Transverse colon (tissue), 4 donors: Measurements from ENCODE around the gene CCNG1. TPM values are rescaled to one million over a fixed set of nuclear protein-coding genes. Genes with fewer than 3 reads are reported as not detected.
"Not testable (repeated sequence)": the region's sequence is repeated elsewhere in the genome, so short reads cannot be mapped to it uniquely, and the experiment has no call there.

Source experiments
- DNase-seq: peaks from one replicate; pipeline ENCODE4 v3.0.0-alpha.2; 2019
- H3K27ac ChIP-seq, 4 donors: fragments of 200-600 bp; sonication (generic); 2 replicates each; pipeline ENCODE4 v1.5.1; 2016 to 2018; ENCODE audit warnings: inconsistent platforms in 4 of 4
- H3K27me3 ChIP-seq: fragments of 200-600 bp; sonication (generic); 2 replicates; pipeline ENCODE4 v1.5.1; 2017; ENCODE audit warnings: inconsistent platforms
- H3K36me3 ChIP-seq, 4 donors: fragments of 200-600 bp; sonication (generic); 2 replicates each; pipeline ENCODE4 v1.5.1; 2017 to 2019; ENCODE audit warnings: inconsistent platforms in 4 of 4
- H3K4me1 ChIP-seq, 4 donors: fragments of 200-600 bp; sonication (generic); 2 replicates each; pipeline ENCODE4 v1.5.1; 2017 to 2020; ENCODE audit warnings: inconsistent platforms in 4 of 4
- H3K4me3 ChIP-seq, 4 donors: fragments of 200-600 bp; sonication (generic); 1 replicate in 1 of 4; 2 replicates in 3 of 4; pipeline versions ENCODE4 v1.5.1 to v1.6.1; 2017 to 2019; ENCODE audit warnings: inconsistent platforms in 4 of 4
- H3K9me3 ChIP-seq, 2 donors: fragments of 200-600 bp; sonication (generic); 2 replicates each; pipeline ENCODE4 v1.5.1; 2017 to 2019; ENCODE audit warnings: inconsistent platforms in 2 of 2
- EP300 ChIP-seq: sonication (generic); formaldehyde crosslinking; IDR thresholded peaks from one replicate; pipeline ENCODE4 v1.6.1; 2017; ENCODE audit warnings: antibody characterized with exemption, low read depth
- POLR2A ChIP-seq: fragments of 450-650 bp; IDR thresholded peaks from one replicate; pipeline ENCODE4 v1.6.1; 2016; ENCODE audit warnings: antibody characterized with exemption, mild to moderate bottlenecking, moderate library complexity
- POLR2AphosphoS5 ChIP-seq, 3 donors: sonication (generic); formaldehyde crosslinking; IDR thresholded peaks; one replicate each; pipeline ENCODE4 v1.6.1; 2016; ENCODE audit warnings: antibody characterized with exemption in 3 of 3
- WGBS, 2 donors: methylation state at CpG; one replicate each; pipeline ENCODE4 v1.1.5; 2018; ENCODE audit warnings: low coverage in 1 of 2; 5-methylcytosine and 5-hydroxymethylcytosine counted together
- in situ Hi-C, 4 donors: fragments of 200-750 bp; cut with MboI; loops; one replicate each; pipeline versions ENCODE4 v1.15.0 to v1.15.1; 2017; ENCODE audit warnings: low sequenced_read_pairs in 3 of 4, low pct_ligation_motif_present in 1 of 4, low pct_unique_long_range_greater_than_20kb in 1 of 4
- intact Hi-C: fragments of 100-400 bp; cut with DNase I; formaldehyde crosslinking; loops from one replicate; pipeline ENCODE4 v1.15.1; 2023; ENCODE audit warnings: low total_unique reads
- total RNA-seq, 4 donors: library from RNA; depleted of rRNA; stranded (reverse); fragments of >200 nt; gene quantifications; one replicate each; pipeline ENCODE4 v1.1.0, GENCODE V29; 2016
- TF ChIP-seq, protein P1 (sequence below), 5 experiments: fragments of 200-600 bp in 3 of 5; fragments of 450-650 bp in 2 of 5; sonication (generic) in 3 of 5; IDR thresholded peaks; 1 replicate in 2 of 5; 2 replicates in 3 of 5; pipeline ENCODE4 v1.5.1; 2016 to 2017; ENCODE audit warnings: antibody characterized with exemption in 5 of 5, inconsistent platforms in 3 of 5, mild to moderate bottlenecking in 2 of 5, moderate library complexity in 1 of 5

Gene CCNG1
- total RNA-seq, 4 donors from 2014 or later, result 164 to 293 (median 180) TPM

DNA sequence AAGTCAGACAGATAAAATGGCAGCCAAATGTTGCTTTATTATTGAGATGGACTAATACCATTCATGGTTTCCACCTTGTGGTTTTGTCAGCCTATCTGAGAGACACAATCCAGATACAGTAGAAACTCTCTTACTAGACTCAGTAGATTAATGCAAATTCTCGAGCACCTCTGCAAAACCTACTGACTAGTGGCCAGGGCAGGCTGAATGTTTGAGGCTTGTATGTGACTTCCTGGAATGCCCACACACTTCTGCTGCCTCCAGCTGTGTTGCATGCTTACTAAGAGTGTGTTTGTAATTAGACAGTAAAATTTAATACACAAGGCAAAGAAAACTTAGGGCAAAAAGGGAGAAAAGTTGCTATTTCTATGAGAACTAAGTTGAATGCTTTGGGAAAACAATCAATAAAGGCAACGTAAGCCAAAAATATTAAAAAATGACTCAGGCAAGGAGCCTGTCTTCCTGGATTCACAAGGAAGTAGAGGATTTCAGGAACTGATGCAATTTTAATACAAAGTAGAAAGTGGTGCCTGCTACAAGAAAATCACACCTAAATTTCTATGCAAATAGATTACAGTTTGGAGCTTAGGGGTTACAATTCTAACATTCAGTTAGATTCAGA, 30.2 kb upstream of the CCNG1 start:
- peaks cover 0 to 13% (median 0%) of the 10 kb centered on the region in 4 donors for H3K4me1 ChIP-seq
- no peaks in the 10 kb centered on the region for H3K27me3 ChIP-seq
- 48 to 50% methylated on average over 1 to 2 of the region's 2 CpGs for WGBS, 2 donors
- no peak overlapping the region for H3K4me3 ChIP-seq
- intact Hi-C loops (no loop called here), in situ Hi-C loops (no loop called here)
- H3K36me3 ChIP-seq, result no peaks in the 10 kb centered on the region
- DNase-seq, result no peak
- TF ChIP-seq POLR2AphosphoS5 (IDR thresholded peaks at IDR 0.05), result no peak
- TF ChIP-seq, protein P1, sequence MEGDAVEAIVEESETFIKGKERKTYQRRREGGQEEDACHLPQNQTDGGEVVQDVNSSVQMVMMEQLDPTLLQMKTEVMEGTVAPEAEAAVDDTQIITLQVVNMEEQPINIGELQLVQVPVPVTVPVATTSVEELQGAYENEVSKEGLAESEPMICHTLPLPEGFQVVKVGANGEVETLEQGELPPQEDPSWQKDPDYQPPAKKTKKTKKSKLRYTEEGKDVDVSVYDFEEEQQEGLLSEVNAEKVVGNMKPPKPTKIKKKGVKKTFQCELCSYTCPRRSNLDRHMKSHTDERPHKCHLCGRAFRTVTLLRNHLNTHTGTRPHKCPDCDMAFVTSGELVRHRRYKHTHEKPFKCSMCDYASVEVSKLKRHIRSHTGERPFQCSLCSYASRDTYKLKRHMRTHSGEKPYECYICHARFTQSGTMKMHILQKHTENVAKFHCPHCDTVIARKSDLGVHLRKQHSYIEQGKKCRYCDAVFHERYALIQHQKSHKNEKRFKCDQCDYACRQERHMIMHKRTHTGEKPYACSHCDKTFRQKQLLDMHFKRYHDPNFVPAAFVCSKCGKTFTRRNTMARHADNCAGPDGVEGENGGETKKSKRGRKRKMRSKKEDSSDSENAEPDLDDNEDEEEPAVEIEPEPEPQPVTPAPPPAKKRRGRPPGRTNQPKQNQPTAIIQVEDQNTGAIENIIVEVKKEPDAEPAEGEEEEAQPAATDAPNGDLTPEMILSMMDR (IDR thresholded peaks at IDR 0.05), result no peak
- H3K27ac ChIP-seq, result no peak overlapping the region
- H3K9me3 ChIP-seq, result no peaks in the 10 kb centered on the region

DNA sequence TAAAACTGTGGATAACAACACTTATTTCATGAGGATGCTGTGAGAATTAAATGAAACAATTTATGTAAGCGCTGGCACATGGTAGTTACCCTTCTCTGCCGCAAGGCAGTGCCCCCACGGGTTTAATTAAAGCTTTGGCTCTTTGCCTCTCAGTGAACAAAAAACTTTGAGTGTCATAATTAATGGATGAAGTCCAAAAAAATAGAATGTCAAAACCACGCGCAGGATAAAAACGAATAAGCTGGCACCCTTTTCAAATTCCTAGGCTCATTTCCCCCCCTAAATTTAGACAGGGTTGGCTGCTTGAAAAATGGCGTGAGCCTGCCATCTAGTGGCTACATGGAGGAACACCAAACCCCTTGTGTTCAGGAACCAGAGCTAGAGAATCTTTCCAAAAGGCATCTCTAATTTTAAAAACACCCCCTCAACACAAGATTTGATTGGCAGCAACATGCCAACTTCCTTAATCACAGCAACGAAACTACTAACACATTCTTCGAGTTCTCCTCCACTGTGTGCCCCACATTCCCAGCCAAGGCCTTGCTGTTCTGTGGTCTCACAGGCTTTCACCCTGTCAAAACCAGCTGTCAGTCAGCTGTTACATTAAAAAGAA, 29.0 kb upstream of the CCNG1 start:
- H3K27me3 ChIP-seq, result no peaks in the 10 kb centered on the region
- peak overlapping the region in 1 of 4 donors; percentile 5 for H3K4me3 ChIP-seq
- TF ChIP-seq, protein P1 (IDR thresholded peaks at IDR 0.05), result peak; percentile 87 to 92 (median 90)
- TF ChIP-seq EP300, result no peak
- TF ChIP-seq POLR2AphosphoS5 (IDR thresholded peaks at IDR 0.05), result no peak
- no peak for TF ChIP-seq POLR2A
- H3K27ac ChIP-seq, result no peak overlapping the region
- no peaks in the 10 kb centered on the region for H3K9me3 ChIP-seq
- in situ Hi-C loops, result no loop called here
- DNase-seq, result peak; percentile 69
- no peaks in the 10 kb centered on the region for H3K36me3 ChIP-seq
- H3K4me1 ChIP-seq, result peaks cover 0 to 13% (median 0%) of the 10 kb centered on the region in 4 donors
- WGBS, 2 donors, result 7 to 8% methylated on average over 6 to 9 of the region's 9 CpGs
- intact Hi-C loops, result no loop called here

DNA sequence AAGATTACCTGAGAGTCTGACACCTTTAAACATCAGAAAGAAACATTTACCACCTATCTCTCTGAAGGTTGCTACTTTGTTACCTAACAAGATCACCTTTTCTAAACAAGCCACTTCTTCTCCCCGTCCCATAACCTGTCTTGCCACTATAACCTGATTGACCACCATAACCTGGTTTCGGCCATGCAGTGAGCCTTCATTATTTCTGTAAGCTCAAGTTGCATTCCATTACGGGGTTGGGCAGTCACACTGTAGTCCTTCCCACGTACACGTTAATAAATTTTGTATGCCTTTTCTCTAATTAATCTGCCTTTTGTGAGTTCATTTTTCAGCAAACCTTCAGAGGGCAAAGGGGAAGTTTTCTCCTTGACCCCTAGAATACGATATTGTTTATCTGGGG, 28.0 kb upstream of the CCNG1 start:
- in situ Hi-C loops (no loop called here), intact Hi-C loops (no loop called here)
- no peak for TF ChIP-seq EP300
- TF ChIP-seq POLR2A, result no peak
- TF ChIP-seq, protein P1 (IDR thresholded peaks at IDR 0.05), result no peak
- no peak for TF ChIP-seq POLR2AphosphoS5 (IDR thresholded peaks at IDR 0.05)
- Histone ChIP-seq H3K27me3 (no peaks in the 10 kb centered on the region), H3K4me1 (peaks cover 0 to 13% (median 0%) of the 10 kb centered on the region in 4 donors), H3K36me3 (no peaks in the 10 kb centered on the region), H3K9me3 (no peaks in the 10 kb centered on the region), H3K27ac (no peak overlapping the region), H3K4me3 (no peak overlapping the region)
- DNase-seq, result no peak
- 64 to 73% methylated on average over 4 to 6 of the region's 6 CpGs for whole genome bisulfite sequencing, 2 donors

DNA sequence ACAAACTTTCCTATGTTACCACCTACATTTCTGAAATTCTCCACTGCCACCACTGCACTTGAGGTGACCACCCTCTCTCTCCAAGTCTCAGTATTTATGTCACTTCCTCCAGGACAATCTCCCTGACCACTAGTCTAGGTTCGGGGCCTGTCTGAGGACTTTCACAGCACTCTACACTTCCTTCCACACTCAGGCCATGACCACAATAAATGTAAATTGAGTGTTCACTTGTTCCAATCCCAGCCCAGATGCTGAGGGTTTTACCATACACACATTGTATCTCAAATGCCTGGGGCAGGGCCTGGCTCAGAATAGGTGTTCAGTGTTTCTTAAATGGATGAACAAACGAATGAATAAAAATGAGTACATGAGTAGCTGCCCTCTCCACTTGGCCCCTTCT, 26.9 kb upstream of the CCNG1 start:
- DNase-seq, result no peak
- H3K4me3 ChIP-seq, result no peak overlapping the region
- no peaks in the 10 kb centered on the region for H3K36me3 ChIP-seq
- in situ Hi-C loops (no loop called here), intact Hi-C loops (no loop called here)
- peaks cover 2% of the 10 kb centered on the region for H3K27me3 ChIP-seq
- 40 to 60% methylated on average over 1 to 2 of the region's 2 CpGs for WGBS, 2 donors
- no peak overlapping the region for H3K27ac ChIP-seq
- no peaks in the 10 kb centered on the region for H3K9me3 ChIP-seq
- peaks cover 0 to 13% (median 0%) of the 10 kb centered on the region in 4 donors for H3K4me1 ChIP-seq
- no peak for TF ChIP-seq EP300
- no peak for TF ChIP-seq POLR2AphosphoS5 (IDR thresholded peaks at IDR 0.05)
- no peak for TF ChIP-seq POLR2A
- TF ChIP-seq, protein P1 (IDR thresholded peaks at IDR 0.05), result no peak

DNA sequence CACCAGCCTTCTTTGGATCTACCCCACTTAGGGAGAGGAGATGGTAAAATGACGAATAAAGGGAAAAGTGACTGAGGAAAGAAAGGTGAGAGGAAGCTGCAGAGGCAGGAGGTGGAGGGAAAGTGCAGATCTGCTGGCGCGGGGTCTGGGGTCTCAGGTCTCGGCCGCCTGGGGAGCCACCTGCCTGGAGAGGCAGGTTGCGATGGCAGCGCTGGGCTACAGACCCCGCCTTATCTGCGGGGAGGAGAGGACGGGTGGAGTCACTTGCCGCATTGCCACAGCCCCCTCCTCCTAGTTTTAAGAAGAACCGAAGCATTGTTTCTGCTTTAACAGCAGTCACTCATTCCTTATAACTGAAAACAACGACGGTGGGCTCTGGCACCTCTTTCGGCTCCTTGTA, 21.7 kb upstream of the CCNG1 start:
- H3K9me3 ChIP-seq, H3K4me3 ChIP-seq, DNase-seq, intact Hi-C loops, H3K36me3 ChIP-seq, H3K4me1 ChIP-seq, H3K27ac ChIP-seq, in situ Hi-C loops, H3K27me3 ChIP-seq: not testable (repeated sequence)
- 53 to 60% methylated on average over 8 to 15 of the region's 15 CpGs for WGBS, 2 donors
